ENCODE results near the gene PLCB2. TPM values are rescaled to one million over a fixed set of nuclear protein-coding genes. Genes with fewer than 3 reads are reported as not detected.
A peak's percentile ranks its signal among the peaks of the same experiment; 100 is the strongest.

Gene PLCB2
- total RNA-seq, 1 donor from 2014 or later, result 8.7 TPM

DNA sequence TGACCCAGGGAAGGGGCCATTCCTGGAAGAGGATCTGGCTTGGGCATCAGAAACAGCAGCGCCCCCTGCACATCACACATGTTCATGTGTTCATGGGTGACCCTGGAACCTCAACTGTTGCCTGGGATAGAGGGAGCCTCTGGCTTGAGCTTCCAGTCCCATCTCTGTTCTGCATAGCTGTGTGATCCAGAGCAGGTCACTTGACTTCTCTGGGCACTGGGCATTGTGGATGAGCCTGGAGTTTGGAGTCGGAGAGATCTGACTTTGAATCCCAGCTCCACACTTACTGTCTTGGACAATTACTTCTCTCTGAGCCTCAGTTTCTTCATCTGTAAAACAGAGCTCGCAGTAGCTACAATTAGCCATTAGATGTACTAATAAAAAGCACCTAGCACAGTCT lies 53.3 kb downstream of the PLCB2 start:
- Mint-ChIP-seq H3K4me3 (no peak overlapping the region), H3K27me3 (ENCODE audit: low read depth) (peaks cover 61% of the 10 kb centered on the region), H3K36me3 (ENCODE audit: low read depth) (no peaks in the 10 kb centered on the region), H3K27ac (ENCODE audit: unreplicated experiment) (no peak overlapping the region), H3K4me1 (peaks cover 5% of the 10 kb centered on the region), H3K9me3 (no peaks in the 10 kb centered on the region)
- TF ChIP-seq, protein P1, sequence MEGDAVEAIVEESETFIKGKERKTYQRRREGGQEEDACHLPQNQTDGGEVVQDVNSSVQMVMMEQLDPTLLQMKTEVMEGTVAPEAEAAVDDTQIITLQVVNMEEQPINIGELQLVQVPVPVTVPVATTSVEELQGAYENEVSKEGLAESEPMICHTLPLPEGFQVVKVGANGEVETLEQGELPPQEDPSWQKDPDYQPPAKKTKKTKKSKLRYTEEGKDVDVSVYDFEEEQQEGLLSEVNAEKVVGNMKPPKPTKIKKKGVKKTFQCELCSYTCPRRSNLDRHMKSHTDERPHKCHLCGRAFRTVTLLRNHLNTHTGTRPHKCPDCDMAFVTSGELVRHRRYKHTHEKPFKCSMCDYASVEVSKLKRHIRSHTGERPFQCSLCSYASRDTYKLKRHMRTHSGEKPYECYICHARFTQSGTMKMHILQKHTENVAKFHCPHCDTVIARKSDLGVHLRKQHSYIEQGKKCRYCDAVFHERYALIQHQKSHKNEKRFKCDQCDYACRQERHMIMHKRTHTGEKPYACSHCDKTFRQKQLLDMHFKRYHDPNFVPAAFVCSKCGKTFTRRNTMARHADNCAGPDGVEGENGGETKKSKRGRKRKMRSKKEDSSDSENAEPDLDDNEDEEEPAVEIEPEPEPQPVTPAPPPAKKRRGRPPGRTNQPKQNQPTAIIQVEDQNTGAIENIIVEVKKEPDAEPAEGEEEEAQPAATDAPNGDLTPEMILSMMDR (conservative IDR thresholded peaks at IDR 0.05), result no peak
- DNase-seq (ENCODE audit: low read depth, low spot score), result no peak

DNA sequence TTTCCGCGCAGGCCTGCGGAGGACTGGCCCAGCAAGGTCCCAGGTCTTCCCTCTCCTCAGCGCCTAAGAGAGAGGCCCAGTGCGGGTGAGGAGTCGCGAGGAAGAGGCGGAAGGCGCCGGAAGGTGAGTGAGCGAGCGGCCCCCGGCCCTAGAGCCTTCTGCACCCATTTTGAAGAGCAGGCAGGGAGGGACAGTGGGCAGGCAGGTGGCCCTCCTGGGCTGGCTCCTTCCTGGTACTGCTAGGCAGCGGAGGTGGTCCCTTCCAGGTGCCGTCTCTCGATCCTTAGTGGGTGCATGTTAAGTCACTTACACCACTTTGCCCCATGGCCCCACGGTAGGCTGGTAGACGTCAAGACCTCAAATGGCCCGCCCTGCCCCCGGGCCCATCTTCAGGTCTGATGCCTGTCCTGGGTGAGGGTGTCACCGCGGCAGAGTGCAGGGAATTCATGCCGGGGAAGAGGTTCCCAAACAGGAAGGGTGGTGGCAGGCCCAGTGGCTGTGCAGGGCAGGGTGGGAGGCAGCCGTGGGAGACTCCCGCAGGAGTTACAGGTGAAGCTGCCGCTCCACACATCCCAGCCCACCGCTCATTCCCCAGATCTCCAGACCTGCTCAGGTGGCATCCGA lies 54.5 kb downstream of the PLCB2 start:
- H3K27ac Mint-ChIP-seq (ENCODE audit: unreplicated experiment), result no peak overlapping the region
- TF ChIP-seq, protein P1 (conservative IDR thresholded peaks at IDR 0.05), result no peak

DNA sequence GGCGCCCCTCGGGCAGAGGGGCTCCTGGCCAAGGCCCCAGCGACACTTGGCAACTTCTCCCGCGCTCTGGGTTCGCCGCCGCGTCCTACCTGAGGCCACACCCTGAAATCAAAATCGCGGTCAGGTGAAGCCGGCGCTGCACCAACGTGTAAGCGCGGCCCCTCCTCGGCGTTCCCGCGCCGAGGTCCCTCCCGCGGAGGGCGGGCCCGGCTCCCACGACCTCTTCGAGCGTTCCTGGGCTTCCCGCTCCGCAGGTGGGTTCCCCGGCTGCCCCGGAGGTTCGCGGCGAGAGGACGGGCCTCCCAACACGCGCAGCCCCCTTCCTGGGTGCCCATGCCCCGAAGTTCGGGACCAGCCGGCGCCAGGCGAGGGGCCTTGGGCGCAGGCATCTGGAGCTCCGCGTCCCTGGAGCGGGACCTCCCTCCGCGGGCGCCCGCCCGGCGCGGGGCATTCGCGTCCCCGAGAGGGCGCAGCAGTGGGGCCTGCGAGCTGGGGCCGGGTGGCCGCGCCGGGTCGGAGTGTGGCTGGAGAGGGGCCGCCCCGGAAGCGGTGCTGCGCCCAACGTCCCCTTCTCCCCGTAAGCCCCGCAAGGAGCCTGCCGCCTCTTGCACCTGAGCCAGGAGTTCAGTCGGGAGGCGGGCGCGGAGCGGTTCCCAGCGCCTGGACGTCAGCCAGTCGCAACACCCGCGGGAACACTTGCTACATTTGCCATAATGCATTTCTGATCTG lies 55.1 kb downstream of the PLCB2 start:
- no peaks in the 10 kb centered on the region for H3K36me3 Mint-ChIP-seq (ENCODE audit: low read depth)
- no peak overlapping the region for H3K27ac Mint-ChIP-seq (ENCODE audit: unreplicated experiment)
- peak; percentile 31 for DNase-seq (ENCODE audit: low read depth, low spot score)
- H3K4me3 Mint-ChIP-seq, result peak overlapping the region; percentile 34
- peaks cover 5% of the 10 kb centered on the region for H3K4me1 Mint-ChIP-seq
- H3K27me3 Mint-ChIP-seq (ENCODE audit: low read depth), result peaks cover 66% of the 10 kb centered on the region
- TF ChIP-seq, protein P1 (conservative IDR thresholded peaks at IDR 0.05), result no peak
- H3K9me3 Mint-ChIP-seq, result no peaks in the 10 kb centered on the region

More for the DNA sequence above, 54.5 kb downstream of the PLCB2 start:
- no peaks in the 10 kb centered on the region for H3K36me3 Mint-ChIP-seq (ENCODE audit: low read depth)
- no peaks in the 10 kb centered on the region for H3K9me3 Mint-ChIP-seq
- peaks cover 5% of the 10 kb centered on the region for H3K4me1 Mint-ChIP-seq
- no peak for DNase-seq (ENCODE audit: low read depth, low spot score)
- peak overlapping the region; percentile 34 for H3K4me3 Mint-ChIP-seq
- peaks cover 66% of the 10 kb centered on the region for H3K27me3 Mint-ChIP-seq (ENCODE audit: low read depth)

DNA sequence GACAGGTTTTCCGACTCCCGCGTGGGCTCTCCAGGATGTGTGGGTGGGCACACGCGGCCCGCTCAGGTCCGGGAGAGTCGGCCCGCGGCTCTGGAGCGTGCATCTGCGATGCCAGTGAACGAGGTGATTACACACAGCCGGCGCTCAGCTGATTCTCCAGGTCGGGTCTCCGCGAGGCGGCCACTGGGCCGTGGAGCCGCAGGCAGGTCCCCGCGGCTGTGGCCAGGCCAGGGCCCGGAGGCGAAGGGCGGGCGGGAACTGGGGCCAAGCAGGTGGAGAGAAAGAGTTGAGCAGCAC lies 55.6 kb downstream of the PLCB2 start:
- Mint-ChIP-seq H3K4me3 (peak overlapping the region; percentile 48), H3K27ac (ENCODE audit: unreplicated experiment) (no peak overlapping the region), H3K4me1 (peaks cover 5% of the 10 kb centered on the region), H3K9me3 (no peaks in the 10 kb centered on the region), H3K27me3 (ENCODE audit: low read depth) (peaks cover 64% of the 10 kb centered on the region), H3K36me3 (ENCODE audit: low read depth) (no peaks in the 10 kb centered on the region)
- DNase-seq (ENCODE audit: low read depth, low spot score), result no peak
- TF ChIP-seq, protein P1 (conservative IDR thresholded peaks at IDR 0.05), result no peak

- Mint-ChIP-seq H3K27me3 (ENCODE audit: low read depth) (peaks cover 61% of the 10 kb centered on the region), H3K27ac (ENCODE audit: unreplicated experiment) (no peak overlapping the region), H3K9me3 (no peaks in the 10 kb centered on the region), H3K36me3 (ENCODE audit: low read depth) (no peaks in the 10 kb centered on the region), H3K4me1 (peaks cover 5% of the 10 kb centered on the region), H3K4me3 (peak overlapping the region; percentile 48)
- no peak for DNase-seq (ENCODE audit: low read depth, low spot score)
- TF ChIP-seq, protein P1 (conservative IDR thresholded peaks at IDR 0.05), result no peak
Measured at GRCh38 chr15:40251486-40252140, 56.1 kb downstream of the PLCB2 start.
